ENCODE results near the gene FBXL17. TPM values are rescaled to one million over a fixed set of nuclear protein-coding genes. Genes with fewer than 3 reads are reported as not detected.

The FBXL17 gene
- total and polyA plus RNA-seq, 2 experiments from 2014 or later: 1.8 to 13.1 TPM

DNA sequence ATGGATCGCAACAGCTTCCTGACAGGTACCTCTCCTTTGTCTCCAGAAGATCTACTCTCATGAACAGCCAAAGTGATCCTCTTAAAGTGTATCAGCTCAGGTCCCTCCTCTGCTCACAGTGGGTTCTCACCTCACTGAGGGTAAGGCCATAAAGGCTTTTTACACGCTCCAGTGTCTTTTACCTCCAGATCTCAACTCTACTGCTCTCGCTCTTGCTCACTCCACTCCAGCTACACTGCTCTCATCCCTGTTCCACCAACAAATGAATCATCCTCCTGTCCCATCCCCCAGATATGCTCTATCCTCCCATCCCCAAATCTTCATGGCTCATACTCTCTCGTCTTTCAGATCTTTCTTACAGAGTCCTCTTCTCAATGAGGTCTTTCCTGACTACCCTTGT lies 462.5 kb downstream of the FBXL17 start:
- no peaks in the 10 kb centered on the region for H4K20me1 ChIP-seq (ENCODE audit: insufficient read depth)
- no peak overlapping the region for H3K4me3 ChIP-seq
- no peak overlapping the region for H2AFZ ChIP-seq
- DNase-seq: no peak
- no peaks in the 10 kb centered on the region for H3K9me2 ChIP-seq (ENCODE audit: insufficient read depth)
- no peak overlapping the region for H3K9ac ChIP-seq
- no peaks in the 10 kb centered on the region for H3K36me3 ChIP-seq (ENCODE audit: low read depth)
- H3F3A ChIP-seq (ENCODE audit: insufficient read depth): peaks cover 6% of the 10 kb centered on the region; the same call in 1 of the 2 replicates
- H3K9me3 ChIP-seq (ENCODE audit: low read depth): no peaks in the 10 kb centered on the region
- no peak overlapping the region for H3K27ac ChIP-seq
- H3K79me2 ChIP-seq (ENCODE audit: insufficient read depth): no peaks in the 10 kb centered on the region
- in situ Hi-C loops (cut with MboI): no loop called here
- H3K4me1 ChIP-seq (ENCODE audit: insufficient read depth): peaks cover 14% of the 10 kb centered on the region
- no peaks in the 10 kb centered on the region for H3K27me3 ChIP-seq (replicated peaks; ENCODE audit: insufficient read depth)
- WGBS, 2 experiments (ENCODE audit: low coverage in 1 of 2, low lambda C conversion rate in 2 of 2, missing lambda C conversion rate in 2 of 2): 97 to 99% methylated on average over 4 of the region's 4 CpGs
- no peak for TF ChIP-seq EZH2 (IDR thresholded peaks at IDR 0.05; ENCODE audit: insufficient read depth, poor library complexity, severe bottlenecking)
- no peak for TF ChIP-seq EZH2phosphoT487 (IDR thresholded peaks at IDR 0.05; ENCODE audit: insufficient read depth, low read depth)
- H3K4me2 ChIP-seq (ENCODE audit: unreplicated experiment): no peak overlapping the region

- Histone ChIP-seq H3K4me1 (ENCODE audit: insufficient read depth) (peaks cover 14% of the 10 kb centered on the region), H3K27me3 (replicated peaks; ENCODE audit: insufficient read depth) (no peaks in the 10 kb centered on the region), H4K20me1 (ENCODE audit: insufficient read depth) (no peaks in the 10 kb centered on the region), H3K27ac (peak overlapping the region; percentile 3; the same call in 1 of the 2 replicates), H3K9ac (no peak overlapping the region), H3F3A (ENCODE audit: insufficient read depth) (peaks cover 6% of the 10 kb centered on the region; the same call in 1 of the 2 replicates), H2AFZ (peak overlapping the region; percentile 55), H3K4me3 (no peak overlapping the region), H3K4me2 (ENCODE audit: unreplicated experiment) (peak overlapping the region; percentile 29), H3K79me2 (ENCODE audit: insufficient read depth) (no peaks in the 10 kb centered on the region), H3K9me3 (ENCODE audit: low read depth) (no peaks in the 10 kb centered on the region), H3K36me3 (ENCODE audit: low read depth) (no peaks in the 10 kb centered on the region), H3K9me2 (ENCODE audit: insufficient read depth) (no peaks in the 10 kb centered on the region)
- TF ChIP-seq EZH2 (IDR thresholded peaks at IDR 0.05; ENCODE audit: insufficient read depth, poor library complexity, severe bottlenecking): no peak
- no peak for TF ChIP-seq EZH2phosphoT487 (IDR thresholded peaks at IDR 0.05; ENCODE audit: insufficient read depth, low read depth)
- peak; percentile 42 for DNase-seq
- in situ Hi-C loops (cut with MboI): no loop called here
- WGBS, 2 experiments (ENCODE audit: low coverage in 1 of 2, low lambda C conversion rate in 2 of 2, missing lambda C conversion rate in 2 of 2): 35 to 37% methylated on average over 3 of the region's 3 CpGs
Observed at GRCh38 chr5:107917983-107918382, 463.9 kb downstream of the FBXL17 start.

GRCh38 chr5:107916731-107917725 lies 464.9 kb downstream of the FBXL17 start:
- no peak overlapping the region for H3K4me2 ChIP-seq (ENCODE audit: unreplicated experiment)
- peaks cover 14% of the 10 kb centered on the region for H3K4me1 ChIP-seq (ENCODE audit: insufficient read depth)
- H3K27ac ChIP-seq: no peak overlapping the region
- H3F3A ChIP-seq (ENCODE audit: insufficient read depth): peaks cover 6% of the 10 kb centered on the region; the same call in 1 of the 2 replicates
- TF ChIP-seq EZH2 (IDR thresholded peaks at IDR 0.05; ENCODE audit: insufficient read depth, poor library complexity, severe bottlenecking): no peak
- TF ChIP-seq EZH2phosphoT487 (IDR thresholded peaks at IDR 0.05; ENCODE audit: insufficient read depth, low read depth): no peak
- H3K9ac ChIP-seq: no peak overlapping the region
- no peaks in the 10 kb centered on the region for H4K20me1 ChIP-seq (ENCODE audit: insufficient read depth)
- H3K4me3 ChIP-seq: no peak overlapping the region
- H3K79me2 ChIP-seq (ENCODE audit: insufficient read depth): no peaks in the 10 kb centered on the region
- WGBS, 2 experiments (ENCODE audit: low coverage in 1 of 2, low lambda C conversion rate in 2 of 2, missing lambda C conversion rate in 2 of 2): 69 to 73% methylated on average over 6 of the region's 6 CpGs
- H3K9me3 ChIP-seq (ENCODE audit: low read depth): no peaks in the 10 kb centered on the region
- H3K9me2 ChIP-seq (ENCODE audit: insufficient read depth): no peaks in the 10 kb centered on the region
- no peaks in the 10 kb centered on the region for H3K36me3 ChIP-seq (ENCODE audit: low read depth)
- H3K27me3 ChIP-seq (replicated peaks; ENCODE audit: insufficient read depth): no peaks in the 10 kb centered on the region
- no peak overlapping the region for H2AFZ ChIP-seq
- no peak for DNase-seq
- in situ Hi-C loops (cut with MboI): no loop called here

- H2AFZ ChIP-seq: no peak overlapping the region
- H3K27me3 ChIP-seq (replicated peaks; ENCODE audit: insufficient read depth): no peaks in the 10 kb centered on the region
- H3K27ac ChIP-seq: no peak overlapping the region
- no peaks in the 10 kb centered on the region for H3K36me3 ChIP-seq (ENCODE audit: low read depth)
- WGBS, 2 experiments (ENCODE audit: low coverage in 1 of 2, low lambda C conversion rate in 2 of 2, missing lambda C conversion rate in 2 of 2): 66 to 70% methylated on average over 5 of the region's 5 CpGs
- H4K20me1 ChIP-seq (ENCODE audit: insufficient read depth): no peaks in the 10 kb centered on the region
- peaks cover 14% of the 10 kb centered on the region for H3K4me1 ChIP-seq (ENCODE audit: insufficient read depth)
- H3K4me3 ChIP-seq: no peak overlapping the region
- no peaks in the 10 kb centered on the region for H3K9me3 ChIP-seq (ENCODE audit: low read depth)
- no peak overlapping the region for H3K4me2 ChIP-seq (ENCODE audit: unreplicated experiment)
- H3F3A ChIP-seq (ENCODE audit: insufficient read depth): peaks cover 6% of the 10 kb centered on the region; the same call in 1 of the 2 replicates
- in situ Hi-C loops (cut with MboI): no loop called here
- TF ChIP-seq EZH2phosphoT487 (IDR thresholded peaks at IDR 0.05; ENCODE audit: insufficient read depth, low read depth) (no peak), EZH2 (IDR thresholded peaks at IDR 0.05; ENCODE audit: insufficient read depth, poor library complexity, severe bottlenecking) (no peak)
- DNase-seq: peak; percentile 30
- H3K9me2 ChIP-seq (ENCODE audit: insufficient read depth): no peaks in the 10 kb centered on the region
- H3K9ac ChIP-seq: no peak overlapping the region
- no peaks in the 10 kb centered on the region for H3K79me2 ChIP-seq (ENCODE audit: insufficient read depth)
Observed at GRCh38 chr5:107915176-107915812, 466.6 kb downstream of the FBXL17 start.

All from GM23248 (cell line).